SU-DHL-6 (cell line): ENCODE measurements around the gene EP300.

Experiments used
- H2AFZ ChIP-seq: fragments of 200-600 bp; sonication (generic); 2 replicates; pipeline ENCODE4 v1.6.1; 2014; ENCODE audit warnings: low read depth, mild to moderate bottlenecking, moderate library complexity, mixed read lengths, antibody characterized with exemption, low read length; ENCODE audit not compliant: severe bottlenecking
- H3F3A ChIP-seq: fragments of 200-600 bp; shearing (Covaris generic); 2 replicates; pipeline ENCODE4 v1.6.0; 2016; ENCODE audit warnings: antibody characterized with exemption, mild to moderate bottlenecking; ENCODE audit not compliant: insufficient read depth
- H3K27ac ChIP-seq: fragments of 200-600 bp; sonication (generic); 2 replicates; pipeline ENCODE4 v1.5.1; 2016; ENCODE audit warnings: low read depth, mild to moderate bottlenecking, low read length, moderate library complexity, mixed read lengths
- H3K27me3 ChIP-seq: fragments of 200-600 bp; sonication (generic), shearing (Covaris generic); 2 replicates; pipeline ENCODE4 v1.6.0; 2014; ENCODE audit warnings: mild to moderate bottlenecking, low read length
- H3K36me3 ChIP-seq: fragments of 200-600 bp; sonication (generic); 2 replicates; pipeline ENCODE4 v1.6.1; 2014; ENCODE audit warnings: mild to moderate bottlenecking, low read length, mixed read lengths
- H3K4me2 ChIP-seq: fragments of 300-600, 200-600 bp; shearing (Covaris generic), sonication (generic); 2 replicates; pipeline ENCODE4 v1.6.0; 2014; ENCODE audit warnings: low read length, low read depth, mild to moderate bottlenecking; ENCODE audit not compliant: poor library complexity, severe bottlenecking
- H3K4me3 ChIP-seq: fragments of 200-600 bp; sonication (generic); 2 replicates; pipeline ENCODE4 v1.5.1; 2014; ENCODE audit warnings: antibody characterized with exemption, low read length, mild to moderate bottlenecking, mixed read lengths; ENCODE audit not compliant: insufficient read depth, poor library complexity, severe bottlenecking
- H3K79me2 ChIP-seq: fragments of 200-600 bp; sonication (generic); 2 replicates; pipeline ENCODE4 v1.6.1; 2014; ENCODE audit warnings: mild to moderate bottlenecking, low read length, moderate library complexity; ENCODE audit not compliant: insufficient read depth
- H3K9ac ChIP-seq: fragments of 200-600 bp; sonication (generic); 2 replicates; pipeline ENCODE4 v1.7.0; 2014; ENCODE audit warnings: mild to moderate bottlenecking, low read length
- H3K9me2 ChIP-seq: fragments of 200-600 bp; sonication (generic); replicated peaks from 2 replicates; pipeline ENCODE4 v1.6.1; 2014; ENCODE audit warnings: low read length; ENCODE audit not compliant: insufficient read depth
- H3K9me3 ChIP-seq: fragments of 200-600 bp; sonication (generic); 2 replicates; pipeline ENCODE4 v1.6.1; 2014; ENCODE audit warnings: low read length, mixed read lengths; ENCODE audit not compliant: insufficient read depth
- H4K20me1 ChIP-seq: fragments of 200-600 bp; sonication (generic); 2 replicates; pipeline ENCODE4 v1.6.1; 2014; ENCODE audit warnings: low read depth, mild to moderate bottlenecking, antibody characterized with exemption, low read length, moderate library complexity, mixed read lengths
- CTCF ChIP-seq: fragments of 200-600 bp; sonication (generic); IDR thresholded peaks from one replicate; pipeline ENCODE4 v1.5.1; 2017; ENCODE audit warnings: antibody characterized with exemption, mild to moderate bottlenecking, low read length, moderate library complexity; ENCODE audit not compliant: insufficient read depth, poor library complexity, severe bottlenecking
- EZH2phosphoT487 ChIP-seq: fragments of 200-600 bp; sonication (generic), shearing (Covaris generic); conservative IDR thresholded peaks from 2 replicates; pipeline ENCODE4 v1.6.1; 2018; ENCODE audit warnings: mild to moderate bottlenecking, antibody characterized with exemption, low read length, moderate library complexity, mixed read lengths

The EP300 gene

GRCh38 chr22:41074941-41075710 lies 17.3 kb upstream of the EP300 start:
- Histone ChIP-seq H3K27ac (no peak overlapping the region), H3K9me2 (no peaks in the 10 kb centered on the region), H3F3A (peaks cover 15% of the 10 kb centered on the region), H3K79me2 (no peaks in the 10 kb centered on the region), H3K36me3 (no peaks in the 10 kb centered on the region), H3K4me3 (no peak overlapping the region), H3K9ac (no peak overlapping the region), H4K20me1 (no peaks in the 10 kb centered on the region), H2AFZ (no peak overlapping the region), H3K27me3 (no peaks in the 10 kb centered on the region), H3K4me2 (no peak overlapping the region), H3K9me3 (no peaks in the 10 kb centered on the region)
- TF ChIP-seq CTCF, result no peak
- no peak for TF ChIP-seq EZH2phosphoT487

- Histone ChIP-seq H3K27me3 (no peaks in the 10 kb centered on the region), H3K4me3 (no peak overlapping the region), H4K20me1 (no peaks in the 10 kb centered on the region), H3K9me2 (no peaks in the 10 kb centered on the region), H2AFZ (no peak overlapping the region), H3K9ac (no peak overlapping the region), H3K9me3 (no peaks in the 10 kb centered on the region), H3K36me3 (no peaks in the 10 kb centered on the region), H3K27ac (no peak overlapping the region), H3K4me2 (no peak overlapping the region), H3K79me2 (no peaks in the 10 kb centered on the region), H3F3A (0 out of 2 replicates have a peak, but pooled peaks cover 8% of the 10 kb centered on the region)
- TF ChIP-seq EZH2phosphoT487 (no peak), CTCF (no peak)
These were observed 16.4 kb upstream of the EP300 start for GRCh38 chr22:41075946-41076345.

DNA sequence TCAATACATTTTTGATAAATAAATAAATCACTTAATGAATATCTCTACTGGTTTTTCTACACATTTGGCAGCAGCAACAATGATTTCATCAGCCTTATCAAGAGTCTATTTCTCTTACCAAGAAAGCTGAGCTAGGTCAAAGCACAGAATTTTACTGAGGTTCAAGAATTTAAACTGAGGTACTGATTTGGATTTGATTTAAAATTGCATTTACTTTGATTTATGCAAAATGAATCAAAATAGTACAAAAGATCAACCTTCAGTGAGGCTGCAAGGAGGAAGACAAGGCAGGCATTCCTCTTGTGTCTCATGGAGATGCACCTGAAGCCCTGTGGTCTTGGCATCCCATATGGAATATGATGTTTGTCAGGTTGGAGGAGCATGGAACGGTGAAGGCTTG lies 15.5 kb upstream of the EP300 start:
- Histone ChIP-seq H4K20me1 (no peaks in the 10 kb centered on the region), H3K9ac (no peak overlapping the region), H3K27me3 (no peaks in the 10 kb centered on the region), H3K4me2 (no peak overlapping the region), H3K9me2 (no peaks in the 10 kb centered on the region), H3K27ac (no peak overlapping the region), H3K9me3 (no peaks in the 10 kb centered on the region), H3K79me2 (no peaks in the 10 kb centered on the region), H2AFZ (no peak overlapping the region), H3K36me3 (no peaks in the 10 kb centered on the region), H3K4me3 (no peak overlapping the region), H3F3A (0 out of 2 replicates have a peak, but pooled peaks cover 8% of the 10 kb centered on the region)
- no peak for TF ChIP-seq EZH2phosphoT487
- no peak for TF ChIP-seq CTCF
